Measurements from ENCODE around the gene PDE4C. TPM values are rescaled to one million over a fixed set of nuclear protein-coding genes. Genes with fewer than 3 reads are reported as not detected.

Gene PDE4C
- total RNA-seq, 2 donors from 2014 or later = 0.31 TPM; not detected in 1

- Mint-ChIP-seq H3K27me3 (no peaks in the 10 kb centered on the region), H3K27ac (peak overlapping the region; percentile 94), H3K4me1 (peaks cover 26% of the 10 kb centered on the region), H3K4me3 (peak overlapping the region; percentile 92), H3K36me3 (ENCODE audit: low read depth) (peaks cover 5% of the 10 kb centered on the region)
- ATAC-seq (no peak), DNase-seq (no peak)
- H3K9me3 ChIP-seq (ENCODE audit: control insufficient read depth, low read length, poor library complexity, severe bottlenecking) = no peaks in the 10 kb centered on the region
These were observed 31.5 kb downstream of the PDE4C start for GRCh38 chr19:18194554-18195238.

GRCh38 chr19:18194181-18194530, 32.1 kb downstream of the PDE4C start:
- H3K27me3 Mint-ChIP-seq = no peaks in the 10 kb centered on the region
- H3K27ac Mint-ChIP-seq = peak overlapping the region; percentile 94
- ATAC-seq (no peak), DNase-seq (no peak)
- peaks cover 5% of the 10 kb centered on the region for H3K36me3 Mint-ChIP-seq (ENCODE audit: low read depth)
- H3K4me1 Mint-ChIP-seq = peaks cover 26% of the 10 kb centered on the region
- H3K9me3 ChIP-seq (ENCODE audit: control insufficient read depth, low read length, poor library complexity, severe bottlenecking) = no peaks in the 10 kb centered on the region
- H3K4me3 Mint-ChIP-seq = peak overlapping the region; percentile 92

GRCh38 chr19:18193388-18194180, 32.7 kb downstream of the PDE4C start:
- Mint-ChIP-seq H3K27me3 (no peaks in the 10 kb centered on the region), H3K4me1 (peaks cover 25% of the 10 kb centered on the region), H3K27ac (peak overlapping the region; percentile 94), H3K4me3 (peak overlapping the region; percentile 92), H3K36me3 (ENCODE audit: low read depth) (peaks cover 5% of the 10 kb centered on the region)
- no peak for ATAC-seq
- H3K9me3 ChIP-seq (ENCODE audit: control insufficient read depth, low read length, poor library complexity, severe bottlenecking) = no peaks in the 10 kb centered on the region
- DNase-seq = no peak

- H3K9me3 ChIP-seq (ENCODE audit: control insufficient read depth, low read length, poor library complexity, severe bottlenecking) = no peaks in the 10 kb centered on the region
- H3K4me3 Mint-ChIP-seq = peak within 1 kb of the TSS; percentile 92
- peak within 1 kb of the TSS; percentile 94 for H3K27ac Mint-ChIP-seq
- DNase-seq = peak; percentile 95 to 98 (median 97)
- no peaks in the 10 kb centered on the region for H3K27me3 Mint-ChIP-seq
- ATAC-seq = peak; percentile 90
- H3K4me1 Mint-ChIP-seq = peaks cover 20% of the 10 kb centered on the region
- no peaks in the 10 kb centered on the region for H3K36me3 Mint-ChIP-seq (ENCODE audit: low read depth)
These were observed 33.4 kb downstream of the PDE4C start, which contains the start of gene MPV17L2 for GRCh38 chr19:18192673-18193387. TSS of gene MPV17L2 (plus strand) at chr19:18193218. CDS start at chr19:18193282, 64 bp downstream.

- H3K27me3 Mint-ChIP-seq = no peaks in the 10 kb centered on the region
- H3K27ac Mint-ChIP-seq = peak overlapping the region; percentile 94
- DNase-seq = no peak
- H3K4me3 Mint-ChIP-seq = peak overlapping the region; percentile 92
- H3K4me1 Mint-ChIP-seq = peaks cover 20% of the 10 kb centered on the region
- no peak for ATAC-seq
- no peaks in the 10 kb centered on the region for H3K9me3 ChIP-seq (ENCODE audit: control insufficient read depth, low read length, poor library complexity, severe bottlenecking)
- H3K36me3 Mint-ChIP-seq (ENCODE audit: low read depth) = no peaks in the 10 kb centered on the region
These were observed 34.6 kb downstream of the PDE4C start for GRCh38 chr19:18191640-18192062.

GRCh38 chr19:18190278-18190677, 36.0 kb downstream of the PDE4C start:
- no peak for DNase-seq
- ATAC-seq = no peak
- H3K9me3 ChIP-seq (ENCODE audit: control insufficient read depth, low read length, poor library complexity, severe bottlenecking) = no peaks in the 10 kb centered on the region
- Mint-ChIP-seq H3K4me1 (peaks cover 20% of the 10 kb centered on the region), H3K36me3 (ENCODE audit: low read depth) (no peaks in the 10 kb centered on the region), H3K27me3 (no peaks in the 10 kb centered on the region), H3K27ac (no peak overlapping the region), H3K4me3 (no peak overlapping the region)

GRCh38 chr19:18185538-18185937, 40.7 kb downstream of the PDE4C start:
- no peaks in the 10 kb centered on the region for H3K27me3 Mint-ChIP-seq
- no peaks in the 10 kb centered on the region for H3K9me3 ChIP-seq (ENCODE audit: control insufficient read depth, low read length, poor library complexity, severe bottlenecking)
- no peaks in the 10 kb centered on the region for H3K4me1 Mint-ChIP-seq
- H3K4me3 Mint-ChIP-seq = no peak overlapping the region
- DNase-seq (no peak), ATAC-seq (no peak)
- H3K27ac Mint-ChIP-seq = no peak overlapping the region
- no peaks in the 10 kb centered on the region for H3K36me3 Mint-ChIP-seq (ENCODE audit: low read depth)

GRCh38 chr19:18183529-18183928, 42.7 kb downstream of the PDE4C start:
- H3K27me3 Mint-ChIP-seq = no peaks in the 10 kb centered on the region
- no peaks in the 10 kb centered on the region for H3K36me3 Mint-ChIP-seq (ENCODE audit: low read depth)
- no peaks in the 10 kb centered on the region for H3K9me3 ChIP-seq (ENCODE audit: control insufficient read depth, low read length, poor library complexity, severe bottlenecking)
- ATAC-seq (no peak), DNase-seq (no peak)
- H3K27ac Mint-ChIP-seq = no peak overlapping the region
- H3K4me3 Mint-ChIP-seq = no peak overlapping the region
- no peaks in the 10 kb centered on the region for H3K4me1 Mint-ChIP-seq

GRCh38 chr19:18179957-18180356, 46.3 kb downstream of the PDE4C start:
- no peak overlapping the region for H3K27ac Mint-ChIP-seq
- DNase-seq (no peak), ATAC-seq (no peak)
- H3K36me3 Mint-ChIP-seq (ENCODE audit: low read depth) = no peaks in the 10 kb centered on the region
- no peaks in the 10 kb centered on the region for H3K9me3 ChIP-seq (ENCODE audit: control insufficient read depth, low read length, poor library complexity, severe bottlenecking)
- H3K4me3 Mint-ChIP-seq = no peak overlapping the region
- no peaks in the 10 kb centered on the region for H3K27me3 Mint-ChIP-seq
- peaks cover 2% of the 10 kb centered on the region for H3K4me1 Mint-ChIP-seq

- Mint-ChIP-seq H3K36me3 (ENCODE audit: low read depth) (no peaks in the 10 kb centered on the region), H3K27me3 (no peaks in the 10 kb centered on the region), H3K4me1 (peaks cover 15% of the 10 kb centered on the region), H3K27ac (no peak overlapping the region), H3K4me3 (no peak overlapping the region)
- ATAC-seq (no peak), DNase-seq (no peak)
- H3K9me3 ChIP-seq (ENCODE audit: control insufficient read depth, low read length, poor library complexity, severe bottlenecking) = no peaks in the 10 kb centered on the region
These were observed 49.6 kb downstream of the PDE4C start for GRCh38 chr19:18176367-18177310.

GRCh38 chr19:18174983-18175382, 51.3 kb downstream of the PDE4C start:
- no peaks in the 10 kb centered on the region for H3K9me3 ChIP-seq (ENCODE audit: control insufficient read depth, low read length, poor library complexity, severe bottlenecking)
- ATAC-seq (no peak), DNase-seq (no peak)
- Mint-ChIP-seq H3K4me3 (peak overlapping the region; percentile 36), H3K36me3 (ENCODE audit: low read depth) (no peaks in the 10 kb centered on the region), H3K27me3 (no peaks in the 10 kb centered on the region), H3K27ac (no peak overlapping the region), H3K4me1 (peaks cover 18% of the 10 kb centered on the region)

Measured in T-helper 17 cell (primary cell).